GM21526 (cell line): Measurements from ENCODE around the gene NIFK.
"Not testable (repeated sequence)": the region's sequence is repeated elsewhere in the genome, so short reads cannot be mapped to it uniquely, and the experiment has no call there.

Experiments used
- ATAC-seq: cut with Tn5 transposase; IDR thresholded peaks from one replicate; pipeline ENCODE4 v1.9.1; 2021; ENCODE audit warnings: moderate library complexity; ENCODE audit not compliant: unreplicated experiment, low FRiP score

Gene NIFK

DNA sequence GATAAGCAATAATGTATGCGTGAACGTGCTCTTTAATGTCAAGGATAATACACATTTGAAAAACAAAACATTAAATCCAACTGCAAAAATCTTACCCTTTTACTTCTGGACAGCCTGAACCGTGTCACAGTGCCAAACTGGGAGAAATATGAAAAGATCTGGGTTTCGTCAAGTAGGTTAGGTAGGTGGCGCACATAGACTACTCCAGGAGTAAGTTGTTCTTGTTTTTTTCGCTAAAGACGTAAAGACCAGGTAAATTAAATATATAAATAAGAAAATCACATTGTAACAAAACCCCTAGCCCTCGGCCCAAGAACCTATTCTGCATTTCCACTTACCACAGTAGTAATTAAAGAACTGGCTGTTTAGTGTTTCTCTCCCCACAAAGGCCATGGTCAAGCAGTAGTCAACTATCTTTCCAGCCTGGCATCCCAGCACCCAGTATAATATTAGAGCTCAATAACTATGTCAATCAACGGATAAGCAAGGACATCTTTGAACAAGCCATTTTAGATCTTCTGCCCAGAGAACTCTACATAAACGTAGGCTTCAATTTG lies 1.1 kb downstream of the NIFK start:
- no peak for ATAC-seq

DNA sequence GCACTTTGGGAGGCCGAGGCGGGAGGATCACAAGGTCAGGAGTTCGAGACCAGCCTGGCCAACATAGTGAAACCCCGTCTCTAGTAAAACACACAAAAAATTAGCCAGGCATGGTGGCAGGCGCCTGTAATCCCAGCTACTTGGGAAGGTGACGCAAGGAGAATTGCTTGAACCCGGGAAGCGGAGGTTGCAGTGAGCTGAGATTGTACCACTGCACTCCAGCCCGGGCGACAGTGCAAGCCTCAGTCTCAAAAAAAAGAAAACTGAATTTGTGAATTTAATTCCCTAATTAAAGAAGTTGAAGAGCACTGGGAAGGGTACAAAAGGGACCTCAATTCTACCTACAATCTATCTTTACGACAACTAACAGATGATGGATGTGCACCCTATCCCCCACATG lies 2.1 kb downstream of the NIFK start:
- not testable (repeated sequence) for ATAC-seq

DNA sequence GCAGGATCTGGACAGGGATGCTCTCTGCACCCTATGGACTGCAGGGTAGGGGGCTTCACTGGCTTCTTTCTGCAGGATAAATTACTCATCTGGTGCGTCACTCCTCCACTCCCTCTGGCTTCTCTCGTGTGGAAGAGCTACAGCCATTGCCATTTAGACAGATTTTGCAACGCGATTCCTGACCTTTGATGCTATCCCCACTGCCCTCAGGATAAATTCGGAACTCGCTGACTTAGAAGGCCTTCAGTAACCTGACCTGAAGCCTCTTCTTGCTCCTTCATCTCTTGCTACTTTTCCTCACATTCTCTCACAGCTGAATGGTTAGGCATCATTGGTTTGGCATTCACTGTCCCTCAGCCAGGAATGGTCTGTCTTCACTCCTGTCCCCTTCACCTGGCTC lies 5.3 kb downstream of the NIFK start:
- ATAC-seq: no peak

DNA sequence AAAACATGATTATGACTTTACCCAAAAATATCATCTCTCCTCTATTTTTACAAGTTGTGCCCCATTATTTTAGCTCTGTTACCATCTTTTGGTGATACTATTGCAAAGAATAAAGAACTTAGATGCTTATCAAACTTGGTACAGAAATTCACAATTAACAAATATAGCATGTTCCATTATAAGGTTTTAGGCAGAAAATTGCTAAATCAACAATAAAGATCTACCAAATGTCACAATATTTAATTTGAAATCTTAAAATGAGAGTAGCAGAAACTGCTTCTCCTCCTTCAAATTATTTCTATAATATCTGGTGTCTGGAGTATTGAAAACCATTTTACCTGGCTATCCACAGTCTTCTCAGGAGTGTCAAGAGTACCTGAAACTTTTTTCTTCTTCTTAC lies 8.7 kb downstream of the NIFK start:
- no peak for ATAC-seq

DNA sequence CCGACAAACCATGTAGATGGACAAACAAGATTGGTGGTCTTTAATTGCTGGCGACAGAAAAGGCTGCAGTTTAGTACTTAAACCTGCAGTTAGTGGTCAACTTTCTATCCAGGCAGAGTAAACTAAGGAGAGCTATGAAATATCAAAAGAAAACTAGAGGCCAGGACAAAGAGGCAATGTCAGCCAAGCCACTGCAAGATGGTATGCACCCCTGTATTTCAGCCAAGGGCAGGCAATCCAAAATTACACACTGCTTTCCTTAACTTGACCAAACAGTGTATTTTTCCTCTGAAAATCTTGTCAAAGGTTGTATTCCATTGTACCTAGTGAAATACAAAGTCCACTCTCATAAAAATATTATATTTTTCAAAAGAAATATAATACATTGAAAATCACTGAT lies 9.3 kb downstream of the NIFK start:
- ATAC-seq: no peak

DNA sequence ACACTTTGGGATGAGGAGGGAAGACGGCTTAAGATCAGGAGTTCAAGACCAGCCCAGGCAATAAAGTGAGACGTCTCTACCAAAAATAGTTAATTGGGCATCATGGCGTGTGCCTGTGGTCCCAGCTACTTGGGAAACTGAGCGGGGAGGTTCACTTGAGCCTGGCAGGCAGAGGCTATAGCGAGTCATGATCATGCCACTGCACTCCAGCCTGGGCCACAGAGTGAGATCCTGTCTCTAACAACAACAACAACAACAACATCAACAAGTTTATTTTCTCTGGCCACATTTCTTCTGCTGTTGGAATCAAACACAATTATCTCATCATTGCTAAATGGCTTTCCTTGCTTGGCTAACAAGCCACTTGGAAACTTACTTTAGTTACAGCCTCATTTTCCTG lies 13.4 kb downstream of the NIFK start:
- ATAC-seq: no peak

DNA sequence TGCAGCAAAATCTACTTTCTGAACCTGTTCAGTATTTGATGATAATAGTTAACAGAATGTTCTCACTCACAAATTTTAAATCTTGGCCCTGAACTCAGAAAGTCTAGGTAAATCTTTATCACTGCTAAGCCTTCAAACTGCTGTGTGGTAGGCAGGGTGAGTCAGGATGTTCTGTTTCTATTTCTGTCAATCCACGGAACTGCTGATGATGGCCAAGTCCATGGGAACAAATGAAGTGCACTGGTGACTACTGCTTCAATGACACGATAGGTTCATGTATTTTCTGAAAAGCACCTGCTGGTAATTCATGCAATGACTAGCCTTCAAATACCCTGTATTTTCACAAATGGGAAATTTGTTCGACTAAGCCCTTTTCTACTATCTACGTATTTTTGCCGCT lies 14.2 kb downstream of the NIFK start:
- no peak for ATAC-seq

DNA sequence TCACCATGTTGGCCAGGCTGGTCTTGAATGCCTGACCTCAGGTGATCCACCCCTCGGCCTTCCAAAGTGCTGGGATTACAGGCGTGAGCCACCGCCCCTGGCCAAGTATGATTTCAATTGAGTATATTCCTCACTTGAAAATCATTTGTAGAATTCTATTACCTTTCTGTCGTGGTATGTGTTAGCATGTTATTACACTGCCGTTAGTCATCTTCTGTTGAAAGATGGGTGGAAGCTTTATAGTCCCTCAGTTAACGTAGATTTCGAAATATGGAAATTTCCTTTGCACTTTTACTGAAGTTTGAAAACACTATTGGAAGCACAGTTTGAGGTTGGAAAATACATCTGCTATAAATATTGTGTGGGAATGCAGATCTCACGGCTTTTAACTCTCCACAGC lies 14.7 kb downstream of the NIFK start:
- no peak for ATAC-seq

DNA sequence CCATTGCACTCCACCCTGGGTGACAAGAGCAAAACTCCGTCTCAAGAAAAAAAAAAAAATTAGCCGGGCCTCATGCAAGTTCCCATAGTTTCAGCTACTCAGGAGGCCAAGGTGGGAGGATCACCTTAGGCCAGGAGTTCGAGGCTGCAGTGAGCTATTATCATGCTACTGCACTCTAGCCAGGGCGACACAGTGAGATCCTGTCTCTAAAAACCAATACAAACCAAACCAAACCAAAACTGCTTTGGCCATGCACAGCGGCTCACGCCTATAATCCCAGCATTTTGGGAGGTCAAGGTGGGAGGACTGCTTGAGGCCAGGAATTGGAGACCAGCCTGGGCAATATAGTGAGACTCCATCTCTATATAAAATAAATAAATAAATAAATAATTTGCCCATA lies 19.1 kb downstream of the NIFK start:
- no peak for ATAC-seq

DNA sequence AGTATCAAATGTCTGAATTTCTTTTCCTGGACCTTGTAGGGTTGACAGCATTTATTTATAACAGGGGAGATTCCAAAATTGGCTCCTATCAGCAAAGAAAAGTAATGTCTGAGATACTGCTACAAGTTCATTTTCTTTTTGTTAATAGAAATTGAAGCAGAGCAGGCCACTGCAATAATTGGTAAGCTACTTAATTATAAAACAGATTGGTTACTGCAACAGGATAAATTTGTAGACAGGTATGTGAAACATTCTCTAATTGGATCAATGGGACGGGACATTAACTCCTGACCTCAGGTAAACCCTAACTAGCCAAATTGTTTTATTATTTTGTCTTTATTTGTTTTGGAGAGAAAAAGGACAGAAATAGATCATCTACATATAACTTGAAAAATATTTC lies 20.5 kb downstream of the NIFK start:
- no peak for ATAC-seq

DNA sequence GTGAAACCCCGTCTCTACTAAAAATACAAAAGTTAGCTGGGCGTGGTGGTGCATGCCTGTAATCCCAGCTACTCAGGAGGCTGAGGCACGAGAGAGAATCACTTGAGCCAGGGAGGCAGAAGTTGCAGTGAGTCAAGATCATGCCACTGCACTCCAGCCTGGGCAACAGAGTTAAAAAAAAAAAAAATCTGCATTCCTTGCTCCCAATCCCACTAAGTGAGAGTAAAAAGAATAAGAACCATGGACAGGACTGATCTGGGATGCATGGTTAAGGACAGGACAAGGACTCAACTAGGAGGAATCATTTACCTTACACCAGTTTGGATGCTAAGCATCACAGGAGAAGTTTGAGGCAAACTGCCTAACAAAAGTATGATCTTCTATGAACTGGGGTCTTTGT lies 25.2 kb downstream of the NIFK start:
- not testable (repeated sequence) for ATAC-seq

DNA sequence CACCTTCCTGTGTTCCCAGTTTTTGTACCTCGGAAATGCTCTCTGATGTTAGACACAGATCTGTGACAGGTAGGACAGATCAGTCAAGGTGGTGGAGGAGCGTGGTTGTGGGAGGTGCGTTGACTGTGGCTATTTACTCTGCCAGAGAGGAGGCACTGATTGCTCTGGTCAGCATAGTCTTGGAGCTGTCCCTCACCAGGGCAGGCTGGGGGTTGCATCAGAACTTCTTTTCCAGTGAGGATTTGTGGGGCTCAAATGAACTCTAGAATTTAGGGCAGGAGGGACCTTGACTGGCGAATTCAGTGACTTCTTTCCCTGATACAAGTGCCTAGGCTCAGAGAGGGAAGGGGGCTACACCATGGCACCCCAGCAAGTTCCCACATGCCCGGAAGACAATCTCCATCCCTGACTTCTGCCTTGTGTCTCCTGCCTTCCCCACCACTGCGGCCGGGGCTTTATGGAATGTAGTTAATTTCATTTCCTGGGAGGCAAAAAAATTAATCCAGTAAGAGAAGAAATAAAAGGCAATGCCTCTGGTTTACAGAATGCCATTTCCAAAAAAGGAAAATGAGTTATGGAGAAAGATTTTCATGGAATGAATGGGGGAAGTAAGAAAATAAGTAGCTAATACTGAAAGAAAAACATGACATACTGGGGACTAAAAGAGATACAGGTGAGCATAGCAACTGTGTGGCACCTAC lies 26.1 kb downstream of the NIFK start:
- no peak for ATAC-seq

DNA sequence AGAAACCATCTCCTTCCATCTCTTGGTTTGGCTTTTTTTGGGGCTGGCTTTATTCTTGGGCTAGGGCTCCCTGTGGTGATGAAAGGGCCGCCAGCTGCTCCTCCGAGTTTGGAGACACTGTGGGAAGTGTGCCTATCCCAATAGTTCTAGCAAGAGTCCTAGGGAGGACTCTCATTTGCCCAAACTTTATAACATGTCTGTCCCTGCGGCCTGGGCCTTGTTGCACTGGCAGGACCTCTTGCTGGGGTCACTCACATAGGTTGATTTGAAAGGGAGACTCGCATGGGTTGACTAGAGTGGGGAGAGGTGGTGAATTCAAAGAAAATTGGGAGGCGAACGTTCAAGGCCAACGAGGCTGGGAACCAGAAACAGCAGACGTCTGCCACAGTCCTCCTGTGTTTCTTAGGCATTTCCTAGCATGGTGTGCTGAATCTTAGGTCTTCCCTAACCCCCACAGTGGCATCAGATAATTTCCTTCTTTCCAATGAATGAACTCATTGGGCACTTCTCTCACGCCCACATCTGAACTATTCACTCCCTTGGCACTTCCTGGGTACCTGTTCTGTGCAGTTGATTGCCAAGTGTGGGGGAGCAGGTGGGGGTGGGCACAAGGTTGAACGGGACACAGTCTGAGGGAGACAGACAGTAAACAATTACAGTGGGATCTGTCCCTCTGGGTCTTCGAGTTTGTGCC lies 26.8 kb downstream of the NIFK start:
- ATAC-seq: no peak

DNA sequence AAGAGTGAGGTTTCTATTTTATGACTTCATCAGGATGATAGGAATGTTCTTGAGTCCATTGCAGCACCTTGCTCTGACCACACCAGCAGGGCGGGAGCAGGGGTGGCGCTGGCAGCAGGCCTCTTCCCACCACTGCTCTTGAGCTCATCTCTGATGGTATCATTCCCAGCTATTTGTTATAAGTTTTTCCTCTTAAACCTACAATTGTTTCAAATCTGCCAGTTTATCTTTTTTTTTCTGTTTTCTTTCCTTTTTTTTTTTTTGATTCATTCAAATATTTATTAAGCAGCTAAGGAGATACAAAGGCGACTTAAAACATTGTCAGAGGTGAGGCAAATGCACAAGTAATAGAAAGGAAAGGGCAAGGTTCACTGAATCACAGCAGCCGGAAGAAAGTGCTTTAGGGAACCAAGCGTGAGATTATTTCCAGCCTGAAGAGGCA lies 28.7 kb downstream of the NIFK start:
- no peak for ATAC-seq

DNA sequence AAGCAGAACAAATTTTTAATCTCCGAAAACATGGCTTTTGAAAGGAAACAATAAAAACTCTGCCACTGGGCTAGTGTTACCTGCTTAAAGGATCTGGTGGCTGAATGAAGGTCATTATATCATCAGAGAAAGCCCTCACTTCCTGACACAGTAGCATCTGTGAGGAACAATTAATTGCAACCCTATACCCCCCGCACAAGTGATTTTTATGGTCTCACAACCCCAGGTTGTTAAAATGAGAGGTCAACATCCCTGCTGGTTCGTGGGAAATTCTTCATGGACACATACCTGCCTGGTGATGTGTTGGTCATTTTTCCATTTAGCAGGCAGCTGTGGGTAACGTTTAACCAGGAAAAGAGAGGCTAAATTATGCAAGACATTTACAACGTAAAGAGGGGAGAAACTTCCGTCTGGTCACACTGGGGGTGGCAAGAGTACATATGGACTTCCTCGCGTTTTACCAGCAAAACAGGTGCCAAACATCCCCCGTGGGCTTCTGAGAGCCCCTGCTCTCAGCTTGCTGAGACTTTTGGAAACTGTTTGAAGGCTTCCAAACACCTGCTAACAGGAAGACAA lies 29.2 kb downstream of the NIFK start:
- ATAC-seq: no peak

DNA sequence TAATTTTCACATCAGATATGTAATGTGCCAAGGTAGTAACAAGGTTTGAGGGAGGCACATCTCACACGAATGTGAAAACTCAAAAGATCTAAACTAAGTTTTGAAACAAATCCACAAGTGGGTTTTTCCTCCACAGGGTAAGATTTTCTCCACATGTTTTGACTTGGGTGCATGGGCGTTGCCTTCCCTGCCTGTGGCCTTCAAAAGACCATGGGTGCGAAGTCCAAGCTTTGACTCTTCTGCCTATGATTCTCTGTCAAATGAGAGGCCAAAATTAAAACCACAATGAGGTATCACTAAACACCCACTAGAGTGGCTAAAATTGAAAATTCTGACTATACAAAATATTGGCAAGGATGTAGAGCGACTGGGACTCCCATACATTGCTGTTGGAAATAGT lies 30.7 kb downstream of the NIFK start:
- ATAC-seq: no peak

DNA sequence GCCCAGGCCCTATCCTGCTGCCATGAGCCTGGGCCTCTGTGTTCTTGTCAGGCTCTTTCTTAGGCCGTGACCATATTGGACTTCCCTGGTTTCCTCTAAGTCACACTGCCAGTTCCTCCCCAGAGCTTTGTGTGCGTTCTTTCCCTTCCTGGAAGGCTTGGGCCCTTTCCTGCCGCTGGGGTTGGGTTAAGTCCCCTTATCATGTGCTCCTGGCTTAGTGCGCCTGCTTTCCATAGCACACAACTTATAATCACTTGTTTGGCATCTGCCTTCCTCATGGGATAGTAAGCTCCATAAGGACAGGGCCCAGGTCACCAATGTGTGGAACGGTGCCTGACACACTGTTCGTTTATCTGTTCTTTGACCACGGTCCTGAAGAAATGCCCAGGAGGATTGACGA lies 31.3 kb downstream of the NIFK start:
- ATAC-seq: no peak

DNA sequence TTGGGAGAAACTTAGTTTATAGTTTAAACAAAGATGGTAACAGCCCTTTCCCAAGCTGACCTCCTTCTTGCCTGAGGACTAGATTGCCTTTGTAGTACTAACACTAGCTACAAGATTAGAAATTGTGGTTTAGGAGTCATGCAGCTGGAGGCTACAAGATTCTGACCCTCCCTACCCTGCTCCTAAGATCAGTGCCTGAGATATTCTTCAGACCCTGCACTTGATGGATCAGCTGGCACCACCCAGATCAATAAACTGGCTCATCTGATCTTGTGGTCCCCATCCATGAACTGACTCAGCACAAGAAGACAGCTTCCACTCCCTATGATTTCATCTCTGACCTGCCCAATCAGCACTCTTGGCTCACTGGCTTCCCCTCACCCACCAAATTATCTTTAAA lies 34.9 kb downstream of the NIFK start:
- not testable (repeated sequence) for ATAC-seq

DNA sequence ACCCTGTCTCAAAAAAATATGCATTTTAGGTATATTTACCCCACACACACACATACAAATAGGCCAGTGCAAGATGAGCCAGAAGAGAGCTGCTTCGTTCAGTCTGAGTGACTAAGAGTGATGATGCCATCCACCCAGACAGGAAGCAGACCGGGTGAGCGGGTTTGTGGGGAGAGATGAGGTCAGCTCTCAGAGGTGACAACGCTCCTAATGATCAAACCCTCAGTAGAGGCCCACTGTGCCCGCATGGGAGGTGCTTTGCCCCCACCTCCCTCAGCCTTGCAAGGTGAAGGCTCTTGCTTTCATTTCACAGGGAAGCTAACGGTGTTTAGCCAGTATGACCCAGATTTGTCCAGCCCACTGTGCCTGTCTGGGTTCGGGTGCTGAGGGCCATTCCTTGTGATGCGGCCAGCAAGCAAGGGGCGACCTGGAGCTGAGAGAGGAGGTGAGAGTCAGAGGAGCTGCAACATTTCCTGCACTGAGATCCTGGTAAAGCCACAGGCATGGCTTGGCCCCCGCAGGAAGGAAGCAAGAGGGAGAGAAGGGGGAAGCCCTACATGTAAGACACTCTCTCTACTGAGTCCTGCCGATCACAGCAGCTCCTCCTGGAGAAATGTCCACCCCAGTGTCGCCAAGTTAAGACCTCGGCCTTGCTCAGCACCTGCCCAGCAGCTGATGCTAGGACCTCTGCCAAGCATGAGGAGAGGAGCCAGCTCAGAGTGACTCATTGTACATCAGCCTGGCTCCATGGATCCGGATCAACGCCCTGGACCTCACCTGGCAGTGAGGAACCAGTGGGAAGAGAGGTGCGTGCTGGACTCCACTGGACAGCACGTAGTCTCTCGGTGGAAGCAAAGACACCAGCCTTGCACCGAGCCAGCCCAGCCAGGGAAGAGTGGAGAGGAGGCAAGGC lies 37.0 kb downstream of the NIFK start:
- ATAC-seq: peak; percentile 96

DNA sequence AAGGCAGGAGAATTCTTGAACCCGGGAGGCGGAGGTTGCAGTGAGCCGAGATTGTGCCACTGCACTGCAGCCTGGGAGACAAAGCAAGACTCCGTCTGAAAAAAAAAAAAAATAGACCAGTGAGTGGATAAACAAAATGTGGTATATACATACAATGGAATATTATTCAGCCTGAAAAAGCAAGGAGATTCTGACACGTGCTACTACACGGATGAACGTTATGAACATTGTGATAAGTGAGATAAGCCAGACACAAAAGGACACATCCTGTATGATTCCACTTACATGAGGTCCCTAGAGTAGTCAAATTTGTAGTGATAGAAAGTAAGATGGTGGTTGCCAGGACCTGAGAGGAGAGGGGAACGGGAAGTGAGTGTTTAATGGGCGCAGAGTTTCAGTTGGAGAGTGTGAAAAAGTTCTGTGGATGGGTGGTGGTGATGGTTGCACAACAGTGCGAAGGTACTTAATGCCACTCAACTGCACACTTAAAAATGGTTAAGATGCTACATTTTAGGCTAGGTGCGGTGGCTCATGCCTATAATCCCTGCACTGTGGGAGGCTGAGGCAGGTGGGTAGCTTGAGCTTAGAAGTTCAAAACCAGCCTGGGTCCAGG lies 38.3 kb downstream of the NIFK start:
- no peak for ATAC-seq
